Ishikawa (cell line): ENCODE data around the gene SLC4A2.

Experiments
- CEBPB ChIP-seq: IDR thresholded peaks from 2 replicates; pipeline ENCODE4 v1.6.1; 2012
- CREB1 ChIP-seq: IDR thresholded peaks from 2 replicates; pipeline ENCODE4 v1.6.1; 2012; ENCODE audit warnings: low read depth
- EGR1 ChIP-seq: IDR thresholded peaks from 2 replicates; pipeline ENCODE4 v1.6.1; 2012
- EP300 ChIP-seq: IDR thresholded peaks from 2 replicates; pipeline ENCODE4 v1.6.1; 2012; ENCODE audit warnings: borderline replicate concordance
- FOXM1 ChIP-seq: IDR thresholded peaks from 2 replicates; pipeline ENCODE4 v1.6.1; 2012; ENCODE audit warnings: low read depth, borderline replicate concordance
- NFIC ChIP-seq: IDR thresholded peaks from 2 replicates; pipeline ENCODE4 v1.6.1; 2012
- RAD21 ChIP-seq: IDR thresholded peaks from 2 replicates; pipeline ENCODE4 v1.6.1; 2012; ENCODE audit warnings: low read depth
- TAF1 ChIP-seq: IDR thresholded peaks from 2 replicates; pipeline ENCODE4 v1.6.1; 2012; ENCODE audit warnings: low read depth, mild to moderate bottlenecking
- TCF12 ChIP-seq: IDR thresholded peaks from 2 replicates; pipeline ENCODE4 v1.6.1; 2012; ENCODE audit warnings: low read depth
- TEAD4 ChIP-seq: IDR thresholded peaks from 2 replicates; pipeline ENCODE4 v1.6.1; 2012
- YY1 ChIP-seq: IDR thresholded peaks from 2 replicates; pipeline ENCODE4 v1.6.1; 2012; ENCODE audit warnings: low read depth
- ZBTB7A ChIP-seq: IDR thresholded peaks from 2 replicates; pipeline ENCODE4 v1.6.1; 2012; ENCODE audit warnings: low read depth
- TF ChIP-seq, protein P1 (sequence below): IDR thresholded peaks from 2 replicates; pipeline ENCODE4 v1.6.1; 2012
- TF ChIP-seq, protein P2 (sequence below): IDR thresholded peaks from 2 replicates; pipeline ENCODE4 v1.6.1; 2012; ENCODE audit warnings: low read depth, mild to moderate bottlenecking
- TF ChIP-seq, protein P3 (sequence below): IDR thresholded peaks from 2 replicates; pipeline ENCODE4 v1.6.1; 2012

SLC4A2 gene

DNA sequence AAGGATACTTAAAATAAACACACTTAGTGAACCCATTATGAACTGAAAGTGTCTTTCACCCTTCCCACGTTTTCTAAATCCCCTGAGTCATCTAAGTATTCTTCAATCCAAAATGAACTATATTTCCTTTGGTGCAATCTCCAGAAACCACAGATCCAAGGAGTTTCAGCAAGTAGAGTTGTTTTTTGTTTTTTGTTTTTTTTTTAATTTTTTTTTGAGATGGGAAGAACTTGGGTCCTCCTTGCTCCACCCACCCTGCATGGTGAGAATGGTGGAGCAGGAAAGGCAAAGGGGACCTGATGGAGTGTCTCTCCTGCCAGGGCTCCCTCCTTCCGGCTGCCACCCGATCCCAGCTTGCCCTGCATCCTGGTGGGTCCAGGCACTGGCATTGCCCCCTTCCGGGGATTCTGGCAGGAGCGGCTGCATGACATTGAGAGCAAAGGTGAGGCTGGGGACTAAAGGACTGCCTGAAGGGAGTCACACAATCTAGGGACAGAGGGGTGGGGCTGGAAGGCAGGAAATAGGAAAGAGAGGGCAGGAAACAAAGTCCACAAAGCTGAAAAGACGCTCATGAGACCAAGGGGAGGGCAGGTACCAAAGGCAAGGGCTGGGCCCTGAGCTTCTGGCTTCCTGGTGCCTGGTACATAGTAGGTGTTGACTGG, 47.2 kb upstream of the SLC4A2 start:
- TF ChIP-seq, protein P1, sequence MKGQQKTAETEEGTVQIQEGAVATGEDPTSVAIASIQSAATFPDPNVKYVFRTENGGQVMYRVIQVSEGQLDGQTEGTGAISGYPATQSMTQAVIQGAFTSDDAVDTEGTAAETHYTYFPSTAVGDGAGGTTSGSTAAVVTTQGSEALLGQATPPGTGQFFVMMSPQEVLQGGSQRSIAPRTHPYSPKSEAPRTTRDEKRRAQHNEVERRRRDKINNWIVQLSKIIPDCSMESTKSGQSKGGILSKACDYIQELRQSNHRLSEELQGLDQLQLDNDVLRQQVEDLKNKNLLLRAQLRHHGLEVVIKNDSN, result no peak

DNA sequence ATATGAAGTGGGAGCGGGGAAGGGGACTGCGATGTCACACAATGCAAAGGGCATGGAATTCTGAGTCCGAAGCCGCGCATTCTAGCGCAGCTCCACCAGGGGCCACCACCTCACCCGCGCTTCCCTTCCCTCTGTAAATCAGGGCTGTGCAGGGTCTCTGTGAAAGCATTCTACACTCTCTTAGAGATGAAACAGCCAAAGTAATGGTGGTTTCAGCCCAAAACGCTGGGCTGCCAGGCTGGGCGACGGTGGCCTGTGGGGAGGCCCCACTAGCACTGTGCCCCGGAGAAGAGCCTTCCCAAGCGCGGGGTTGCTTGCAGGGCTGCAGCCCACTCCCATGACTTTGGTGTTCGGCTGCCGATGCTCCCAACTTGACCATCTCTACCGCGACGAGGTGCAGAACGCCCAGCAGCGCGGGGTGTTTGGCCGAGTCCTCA, 46.5 kb upstream of the SLC4A2 start:
- TF ChIP-seq RAD21, result peak; percentile 33; the same call in 1 of the 2 replicates
- no peak for TF ChIP-seq TAF1
- no peak for TF ChIP-seq TCF12
- no peak for TF ChIP-seq FOXM1
- TF ChIP-seq ZBTB7A, result no peak

DNA sequence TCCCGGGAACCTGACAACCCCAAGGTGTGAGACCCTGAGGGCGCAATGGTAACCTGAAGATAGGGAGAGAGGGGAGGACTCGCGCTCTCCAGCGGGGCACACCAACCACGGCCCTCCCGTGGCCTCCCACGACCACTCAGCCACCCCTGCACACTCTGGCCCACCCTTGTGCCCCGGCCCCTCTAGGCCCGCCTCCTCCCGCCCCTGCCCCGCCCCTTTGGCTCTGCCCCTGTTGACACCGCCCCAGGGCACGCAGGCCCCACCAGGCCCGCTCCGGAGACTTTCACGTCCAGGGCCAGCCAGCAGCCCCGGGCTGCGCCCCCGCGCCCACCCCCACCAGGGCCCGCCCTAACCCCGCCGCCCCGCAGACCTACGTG, 46.0 kb upstream of the SLC4A2 start:
- TF ChIP-seq, protein P2, sequence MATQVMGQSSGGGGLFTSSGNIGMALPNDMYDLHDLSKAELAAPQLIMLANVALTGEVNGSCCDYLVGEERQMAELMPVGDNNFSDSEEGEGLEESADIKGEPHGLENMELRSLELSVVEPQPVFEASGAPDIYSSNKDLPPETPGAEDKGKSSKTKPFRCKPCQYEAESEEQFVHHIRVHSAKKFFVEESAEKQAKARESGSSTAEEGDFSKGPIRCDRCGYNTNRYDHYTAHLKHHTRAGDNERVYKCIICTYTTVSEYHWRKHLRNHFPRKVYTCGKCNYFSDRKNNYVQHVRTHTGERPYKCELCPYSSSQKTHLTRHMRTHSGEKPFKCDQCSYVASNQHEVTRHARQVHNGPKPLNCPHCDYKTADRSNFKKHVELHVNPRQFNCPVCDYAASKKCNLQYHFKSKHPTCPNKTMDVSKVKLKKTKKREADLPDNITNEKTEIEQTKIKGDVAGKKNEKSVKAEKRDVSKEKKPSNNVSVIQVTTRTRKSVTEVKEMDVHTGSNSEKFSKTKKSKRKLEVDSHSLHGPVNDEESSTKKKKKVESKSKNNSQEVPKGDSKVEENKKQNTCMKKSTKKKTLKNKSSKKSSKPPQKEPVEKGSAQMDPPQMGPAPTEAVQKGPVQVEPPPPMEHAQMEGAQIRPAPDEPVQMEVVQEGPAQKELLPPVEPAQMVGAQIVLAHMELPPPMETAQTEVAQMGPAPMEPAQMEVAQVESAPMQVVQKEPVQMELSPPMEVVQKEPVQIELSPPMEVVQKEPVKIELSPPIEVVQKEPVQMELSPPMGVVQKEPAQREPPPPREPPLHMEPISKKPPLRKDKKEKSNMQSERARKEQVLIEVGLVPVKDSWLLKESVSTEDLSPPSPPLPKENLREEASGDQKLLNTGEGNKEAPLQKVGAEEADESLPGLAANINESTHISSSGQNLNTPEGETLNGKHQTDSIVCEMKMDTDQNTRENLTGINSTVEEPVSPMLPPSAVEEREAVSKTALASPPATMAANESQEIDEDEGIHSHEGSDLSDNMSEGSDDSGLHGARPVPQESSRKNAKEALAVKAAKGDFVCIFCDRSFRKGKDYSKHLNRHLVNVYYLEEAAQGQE, result no peak
- TF ChIP-seq TCF12, result no peak
- TF ChIP-seq EGR1, result no peak
- no peak for TF ChIP-seq TEAD4
- TF ChIP-seq CEBPB, result no peak
- no peak for TF ChIP-seq YY1
- no peak for TF ChIP-seq CREB1
- TF ChIP-seq, protein P1, result no peak
- no peak for TF ChIP-seq ZBTB7A
- no peak for TF ChIP-seq FOXM1
- TF ChIP-seq TAF1, result no peak
- TF ChIP-seq RAD21, result no peak
- TF ChIP-seq EP300, result no peak

DNA sequence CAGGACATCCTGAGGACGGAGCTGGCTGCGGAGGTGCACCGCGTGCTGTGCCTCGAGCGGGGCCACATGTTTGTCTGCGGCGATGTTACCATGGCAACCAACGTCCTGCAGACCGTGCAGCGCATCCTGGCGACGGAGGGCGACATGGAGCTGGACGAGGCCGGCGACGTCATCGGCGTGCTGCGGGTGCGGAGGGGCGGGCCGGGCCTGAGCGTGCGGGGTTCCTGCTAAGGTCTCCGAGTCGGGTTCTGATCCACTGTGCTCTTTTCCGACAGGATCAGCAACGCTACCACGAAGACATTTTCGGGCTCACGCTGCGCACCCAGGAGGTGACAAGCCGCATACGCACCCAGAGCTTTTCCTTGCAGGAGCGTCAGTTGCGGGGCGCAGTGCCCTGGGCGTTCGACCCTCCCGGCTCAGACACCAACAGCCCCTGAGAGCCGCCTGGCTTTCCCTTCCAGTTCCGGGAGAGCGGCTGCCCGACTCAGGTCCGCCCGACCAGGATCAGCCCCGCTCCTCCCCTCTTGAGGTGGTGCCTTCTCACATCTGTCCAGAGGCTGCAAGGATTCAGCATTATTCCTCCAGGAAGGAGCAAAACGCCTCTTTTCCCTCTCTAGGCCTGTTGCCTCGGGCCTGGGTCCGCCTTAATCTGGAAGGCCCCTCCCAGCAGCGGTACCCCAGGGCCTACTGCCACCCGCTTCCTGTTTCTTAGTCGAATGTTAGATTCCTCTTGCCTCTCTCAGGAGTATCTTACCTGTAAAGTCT, 45.5 kb upstream of the SLC4A2 start:
- TF ChIP-seq TEAD4, result no peak
- TF ChIP-seq CEBPB, result no peak
- no peak for TF ChIP-seq TCF12

DNA sequence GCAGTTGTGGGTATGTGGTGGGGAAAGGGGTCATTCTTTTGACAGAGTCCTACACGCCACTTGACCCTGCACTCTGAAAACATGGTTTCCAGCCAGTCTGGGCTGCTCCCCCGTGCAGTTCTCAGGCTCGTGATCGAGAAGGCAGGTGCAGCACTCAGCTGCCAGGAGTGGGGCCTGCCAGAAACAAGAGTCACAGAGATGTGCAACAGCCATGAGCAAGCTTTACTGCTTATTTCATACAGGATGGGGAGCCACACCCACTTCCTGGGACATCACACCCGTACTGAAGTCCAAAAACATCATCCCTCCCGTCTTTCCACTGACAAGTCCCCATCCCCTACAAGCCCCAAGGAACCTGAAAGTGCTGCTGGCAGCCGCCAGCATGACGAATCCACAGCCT, 44.4 kb upstream of the SLC4A2 start:
- TF ChIP-seq, protein P1, result no peak
- no peak for TF ChIP-seq TCF12
- no peak for TF ChIP-seq YY1
- no peak for TF ChIP-seq TAF1
- TF ChIP-seq, protein P3, sequence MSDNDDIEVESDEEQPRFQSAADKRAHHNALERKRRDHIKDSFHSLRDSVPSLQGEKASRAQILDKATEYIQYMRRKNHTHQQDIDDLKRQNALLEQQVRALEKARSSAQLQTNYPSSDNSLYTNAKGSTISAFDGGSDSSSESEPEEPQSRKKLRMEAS, result no peak
- no peak for TF ChIP-seq NFIC
- no peak for TF ChIP-seq FOXM1
- TF ChIP-seq, protein P2, result no peak
- no peak for TF ChIP-seq ZBTB7A
- no peak for TF ChIP-seq EP300
- no peak for TF ChIP-seq EGR1
- no peak for TF ChIP-seq CREB1
- TF ChIP-seq RAD21, result no peak
- TF ChIP-seq CEBPB, result no peak
- TF ChIP-seq TEAD4, result no peak

DNA sequence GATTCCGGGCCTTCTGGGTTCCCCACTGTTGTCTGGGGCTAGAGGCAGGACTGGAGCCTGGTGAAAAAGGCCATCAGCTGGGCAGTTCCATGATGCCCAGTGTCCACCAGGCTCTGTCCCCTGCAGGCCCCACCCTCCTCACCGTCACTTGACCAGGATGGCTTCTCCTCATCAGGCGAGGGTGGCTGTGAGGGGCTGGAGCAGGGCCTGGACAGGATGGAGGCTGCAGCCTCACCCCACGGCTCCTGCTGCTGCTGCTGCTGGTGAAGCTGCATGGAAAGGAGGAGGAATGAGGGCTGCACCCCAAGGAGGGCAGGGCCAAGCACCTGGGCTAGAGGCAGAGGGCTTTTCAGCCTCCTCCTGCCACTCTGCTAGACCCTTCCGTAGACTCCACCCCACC, 43.4 kb upstream of the SLC4A2 start:
- TF ChIP-seq CREB1 (no peak), FOXM1 (no peak), EGR1 (no peak)
- TF ChIP-seq, protein P3, result no peak
